HG03521 (cell line): Measurements from ENCODE around the gene KCNK6.

Experiments
- ATAC-seq: cut with Tn5 transposase; IDR thresholded peaks from one replicate; pipeline ENCODE4 v1.9.1; 2021; ENCODE audit warnings: mild to moderate bottlenecking, moderate library complexity; ENCODE audit not compliant: unreplicated experiment

Gene KCNK6

DNA sequence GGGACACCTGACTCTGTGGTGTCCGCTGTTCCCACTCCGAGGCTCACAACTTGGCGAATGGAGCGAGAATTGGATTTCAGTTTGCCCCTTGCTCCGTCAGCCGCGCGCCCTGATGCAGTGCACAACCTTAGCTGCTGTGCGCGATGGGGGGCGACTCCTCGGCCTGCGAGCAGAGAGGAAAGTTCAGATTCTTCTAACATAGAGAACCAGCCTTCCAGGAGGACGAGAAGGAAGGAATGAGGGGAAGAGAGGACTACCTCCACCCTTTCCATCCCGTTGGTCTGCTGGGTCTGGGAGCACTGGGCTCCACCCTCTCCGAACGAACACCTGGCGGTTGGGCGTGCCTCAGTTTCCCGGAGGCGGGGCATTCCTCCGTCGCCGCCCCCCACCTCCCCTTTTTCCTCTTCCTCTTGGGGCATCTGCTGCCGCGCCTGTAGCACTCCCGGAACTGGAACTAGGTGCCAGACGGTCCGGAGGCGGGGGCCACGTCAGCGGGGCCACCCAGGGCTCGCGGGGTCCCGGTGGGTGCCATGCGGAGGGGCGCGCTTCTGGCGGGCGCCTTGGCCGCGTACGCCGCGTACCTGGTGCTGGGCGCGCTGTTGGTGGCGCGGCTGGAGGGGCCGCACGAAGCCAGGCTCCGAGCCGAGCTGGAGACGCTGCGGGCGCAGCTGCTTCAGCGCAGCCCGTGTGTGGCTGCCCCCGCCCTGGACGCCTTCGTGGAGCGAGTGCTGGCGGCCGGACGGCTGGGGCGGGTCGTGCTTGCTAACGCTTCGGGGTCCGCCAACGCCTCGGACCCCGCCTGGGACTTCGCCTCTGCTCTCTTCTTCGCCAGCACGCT is at the start of gene KCNK6:
TSS of gene KCNK6 (plus strand) at position 425 of the 838 bp plus-strand sequence. CDS start at position 531, 106 bp downstream.
- no peak for ATAC-seq

DNA sequence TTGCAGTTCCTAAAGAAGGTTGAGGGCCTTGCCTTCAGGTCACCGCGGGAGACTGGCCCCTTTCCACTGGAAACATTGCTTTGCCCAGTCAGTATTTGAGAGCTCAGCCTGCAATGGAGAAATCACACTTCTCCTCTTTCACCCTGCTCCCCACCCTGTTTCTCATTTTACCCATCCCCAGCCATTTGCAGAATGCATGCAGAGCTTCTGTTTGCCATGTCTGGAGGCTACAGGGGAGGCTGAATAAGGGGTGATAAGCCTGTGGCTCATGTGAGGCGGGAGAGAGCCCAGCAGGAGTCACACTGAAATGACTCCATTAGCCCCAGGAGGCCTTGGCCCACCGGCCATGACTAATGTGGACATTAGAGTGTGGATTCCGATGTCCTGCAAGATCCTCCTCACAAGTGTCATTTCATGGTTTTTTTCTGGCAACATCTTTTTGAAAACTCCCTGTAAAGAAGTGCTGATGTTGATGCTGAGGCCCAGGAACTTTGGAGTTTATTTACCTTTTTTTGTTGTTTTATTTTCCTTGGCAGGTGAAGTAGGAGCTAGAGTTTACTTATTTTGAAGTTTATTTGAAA is 49.0 kb upstream of the KCNK6 start:
- ATAC-seq: no peak

DNA sequence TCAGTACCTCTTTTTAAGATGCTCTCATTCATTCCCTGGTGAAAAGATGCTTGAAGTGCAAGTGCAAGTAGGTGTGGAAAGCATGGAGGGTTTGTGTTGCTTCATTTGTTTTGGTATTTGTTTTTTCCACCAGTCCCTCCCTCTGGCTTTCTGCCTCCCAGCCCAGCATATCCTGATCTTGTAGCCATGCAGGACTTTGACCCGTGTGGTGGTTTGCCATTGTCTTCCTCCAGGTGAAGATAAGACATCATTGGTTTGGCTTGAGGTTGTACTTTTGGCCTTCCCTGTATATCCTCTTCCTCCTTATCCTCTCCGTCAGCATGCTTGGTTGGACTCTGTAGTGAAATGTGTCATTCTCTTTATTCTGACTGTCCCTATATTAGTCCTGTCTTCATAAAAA is 46.1 kb upstream of the KCNK6 start:
- ATAC-seq: no peak

DNA sequence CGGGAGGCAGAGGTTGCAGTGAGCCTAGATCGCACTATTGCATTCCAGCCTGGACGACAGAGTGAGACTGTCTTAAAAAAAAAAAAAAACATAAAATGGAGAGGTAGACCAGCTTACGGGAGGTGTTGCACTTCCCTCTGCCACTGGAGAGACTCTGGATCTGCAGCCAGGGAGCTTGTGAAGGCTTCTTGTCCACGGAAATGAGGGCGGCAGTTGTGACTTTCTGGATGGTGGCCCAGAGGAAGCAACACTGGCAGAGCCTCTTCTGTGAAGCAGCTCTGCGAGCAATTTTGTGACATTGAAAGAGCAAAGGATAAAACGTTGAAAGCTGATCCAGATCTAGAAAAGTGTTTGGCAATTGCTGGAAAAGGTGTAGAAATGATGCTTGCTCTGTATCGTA is 44.9 kb upstream of the KCNK6 start:
- ATAC-seq: no peak

DNA sequence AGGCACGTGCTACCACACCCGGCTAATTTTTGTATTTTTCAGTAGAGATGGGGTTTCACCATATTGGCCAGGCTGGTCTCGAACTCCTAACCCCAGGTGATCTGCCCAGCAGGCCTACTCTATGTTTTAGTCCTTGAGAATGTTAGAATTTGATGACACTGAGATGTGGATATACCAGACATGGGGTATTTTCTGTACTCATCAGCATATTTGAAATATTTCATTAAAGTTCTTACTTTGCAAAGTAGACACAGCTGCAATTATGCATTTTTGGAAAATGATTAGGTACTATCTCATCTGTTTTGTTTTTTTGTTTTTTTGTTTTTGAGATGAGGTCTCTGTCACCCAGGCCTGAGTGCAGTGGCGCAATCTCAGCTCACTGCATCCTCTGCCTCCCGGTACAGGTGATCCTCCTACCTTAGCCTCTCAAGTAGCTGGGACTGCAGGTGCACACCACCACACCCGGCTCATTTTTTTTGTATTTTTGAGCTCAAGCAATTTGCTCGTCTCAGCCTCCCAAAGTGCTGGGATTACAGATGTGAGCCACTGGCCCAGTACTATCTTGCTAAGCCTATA is 42.6 kb upstream of the KCNK6 start:
- no peak for ATAC-seq

DNA sequence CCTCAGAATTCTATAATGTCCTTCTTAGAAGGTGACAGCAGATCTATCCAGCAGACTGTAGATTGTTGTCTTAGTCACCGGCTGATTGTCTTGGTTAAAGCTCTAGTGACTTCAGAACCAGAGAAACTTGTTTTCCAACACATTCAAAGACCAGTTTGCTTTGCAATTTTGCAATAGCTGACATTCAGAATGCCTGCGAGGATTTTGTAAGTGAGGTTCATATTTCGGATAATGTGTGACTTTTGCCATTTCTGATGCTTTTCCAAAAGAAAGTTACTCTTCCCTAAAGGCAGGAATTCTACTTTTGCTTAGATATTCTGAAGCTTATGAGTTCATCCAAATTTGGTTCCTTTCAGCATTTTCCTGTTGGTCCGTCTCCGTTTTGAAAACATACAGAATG is 42.1 kb upstream of the KCNK6 start:
- no peak for ATAC-seq

DNA sequence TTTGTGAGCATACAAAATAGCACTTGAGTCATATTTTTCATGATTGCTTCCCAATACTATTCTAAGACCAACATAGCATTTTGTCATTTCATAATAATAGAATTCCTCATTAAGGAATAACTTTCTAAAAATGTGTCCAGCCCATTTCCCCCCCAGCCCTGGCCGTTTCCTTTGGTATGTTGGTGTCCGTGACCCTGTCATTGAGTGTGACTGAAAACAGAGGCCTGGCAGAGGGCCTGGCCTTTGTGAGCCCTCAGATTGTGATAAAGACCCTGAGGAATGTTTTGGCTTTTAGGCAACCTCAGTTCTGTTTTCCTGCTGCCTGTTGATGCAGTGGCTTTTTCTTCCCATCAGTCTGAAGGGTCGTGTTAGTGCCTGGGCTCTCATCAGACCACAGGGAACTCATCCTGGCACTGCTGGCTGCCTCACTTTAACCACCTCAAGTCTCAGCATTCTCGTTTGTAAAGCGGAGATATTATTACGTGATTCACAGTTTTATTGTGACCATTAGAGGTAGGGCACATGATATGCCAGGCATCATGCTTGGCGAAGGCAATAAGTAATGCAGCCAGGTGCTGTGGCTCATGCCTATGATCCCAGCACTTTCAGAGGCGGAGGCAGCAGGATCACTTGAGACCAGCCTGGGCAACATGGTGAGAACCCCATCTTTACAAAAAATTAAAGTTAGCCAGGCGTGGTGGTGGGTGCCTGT is 41.5 kb upstream of the KCNK6 start:
- no peak for ATAC-seq

DNA sequence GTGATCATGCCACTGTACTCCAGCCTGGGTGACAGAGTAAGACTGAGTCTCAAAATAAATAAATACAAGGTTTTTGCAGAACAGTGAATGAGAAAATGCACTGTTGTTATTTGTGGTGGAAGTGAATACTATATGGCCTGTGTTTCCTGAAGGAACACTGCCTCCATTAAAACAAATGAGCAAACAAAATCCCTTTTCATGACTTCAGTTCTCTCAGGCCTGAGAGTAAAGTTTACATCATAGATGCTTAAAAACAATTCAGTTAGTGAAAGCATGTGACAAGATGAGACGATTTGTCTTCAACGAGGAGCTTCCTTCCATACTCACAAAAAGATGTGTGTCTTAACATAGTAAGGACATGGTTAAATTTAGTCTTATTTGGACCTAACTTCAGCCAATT is 40.9 kb upstream of the KCNK6 start:
- no peak for ATAC-seq

DNA sequence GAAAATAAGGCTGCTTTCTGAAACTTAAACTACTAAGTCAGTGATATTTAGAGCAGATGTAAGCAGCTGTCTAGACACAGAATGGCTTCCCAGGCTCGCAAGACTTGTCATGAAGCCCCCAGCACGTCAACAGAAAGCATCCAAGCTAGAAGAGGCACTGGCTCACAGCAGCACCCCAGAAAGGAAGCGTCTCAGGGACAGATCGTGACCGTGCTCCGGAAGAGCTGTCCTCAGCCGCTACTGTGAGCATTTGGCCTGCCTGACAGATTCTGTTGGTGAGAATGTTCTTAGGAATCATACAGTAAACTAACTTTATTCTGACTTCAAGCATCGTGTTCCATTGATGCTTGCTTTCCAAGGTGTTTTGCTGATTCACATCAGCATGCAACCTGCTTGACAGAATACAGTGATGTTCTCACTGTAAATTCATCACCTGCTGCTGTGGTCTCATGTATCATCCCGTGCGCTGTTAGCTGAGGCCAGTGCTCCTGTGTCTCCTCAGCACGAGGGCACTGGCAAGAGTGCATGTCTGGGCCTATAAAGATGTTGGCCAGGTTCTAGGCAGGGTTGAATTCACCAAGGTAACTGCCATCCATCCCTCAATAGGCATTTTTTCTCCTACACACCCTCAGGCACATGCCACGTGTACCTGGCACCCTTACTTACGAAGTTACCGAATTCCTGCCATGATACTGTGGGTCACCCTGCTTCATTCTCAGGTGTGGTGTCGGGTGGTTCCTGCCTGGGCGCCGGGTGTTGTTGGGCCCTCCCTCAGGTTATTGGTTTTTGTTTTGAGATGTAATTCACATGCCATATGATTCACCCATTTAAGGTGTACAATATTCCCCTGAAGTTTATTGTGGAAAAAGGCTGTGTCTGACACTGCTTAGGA is 39.4 kb upstream of the KCNK6 start:
- ATAC-seq: no peak

DNA sequence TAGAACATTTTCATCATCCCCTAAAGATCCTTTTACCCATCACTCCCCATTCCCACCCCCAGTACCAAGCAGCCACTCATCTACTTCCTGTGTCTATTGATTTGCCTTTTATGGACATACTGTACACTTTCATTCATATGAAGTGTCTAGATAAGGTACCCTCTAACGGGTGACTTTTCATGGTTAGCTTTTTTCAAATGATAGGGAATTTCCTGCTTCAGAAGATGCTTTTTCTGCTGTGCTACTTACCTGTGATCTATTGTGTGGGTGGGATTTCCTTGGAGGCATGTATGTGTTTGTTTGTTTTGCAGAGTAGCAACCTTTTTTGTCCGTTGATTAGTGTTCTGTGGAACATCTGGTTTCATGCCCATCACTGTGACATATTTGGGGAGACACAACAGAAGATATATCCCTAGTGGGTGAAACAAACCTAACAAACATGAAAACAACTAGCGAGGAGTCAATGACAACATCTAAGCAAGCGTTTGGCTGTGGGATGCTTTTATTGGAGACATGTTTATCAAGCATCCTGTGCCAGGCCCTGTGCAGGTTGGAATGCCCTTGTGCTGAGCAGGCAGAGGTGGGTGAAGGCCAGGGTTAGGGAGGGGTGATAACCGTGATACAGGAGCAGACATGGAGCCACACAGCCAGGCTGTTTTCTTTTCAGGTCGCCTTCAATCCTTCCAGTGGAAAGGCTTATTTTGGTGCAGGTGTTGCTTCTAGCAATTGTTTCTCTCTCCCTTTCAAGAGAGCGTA is 37.7 kb upstream of the KCNK6 start:
- no peak for ATAC-seq

DNA sequence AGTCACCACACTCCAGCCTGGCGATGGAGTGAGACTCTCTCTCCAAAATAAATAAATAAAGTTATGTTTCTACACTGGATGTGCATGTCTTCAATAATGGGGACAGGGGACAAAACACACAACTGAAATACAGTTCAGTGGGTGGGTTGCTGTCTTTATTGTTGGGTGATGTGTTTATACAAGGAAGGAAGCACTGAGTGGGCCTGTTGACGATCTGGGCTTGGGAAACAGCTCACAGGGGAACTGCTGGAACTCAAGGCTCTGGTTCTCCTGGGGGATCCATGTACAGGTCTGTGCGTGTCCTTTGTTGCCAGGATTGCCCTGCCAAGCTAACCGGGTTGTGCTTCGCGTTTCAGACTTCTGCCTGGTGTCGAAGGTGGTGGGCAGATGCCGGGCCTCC is 36.4 kb upstream of the KCNK6 start:
- no peak for ATAC-seq

DNA sequence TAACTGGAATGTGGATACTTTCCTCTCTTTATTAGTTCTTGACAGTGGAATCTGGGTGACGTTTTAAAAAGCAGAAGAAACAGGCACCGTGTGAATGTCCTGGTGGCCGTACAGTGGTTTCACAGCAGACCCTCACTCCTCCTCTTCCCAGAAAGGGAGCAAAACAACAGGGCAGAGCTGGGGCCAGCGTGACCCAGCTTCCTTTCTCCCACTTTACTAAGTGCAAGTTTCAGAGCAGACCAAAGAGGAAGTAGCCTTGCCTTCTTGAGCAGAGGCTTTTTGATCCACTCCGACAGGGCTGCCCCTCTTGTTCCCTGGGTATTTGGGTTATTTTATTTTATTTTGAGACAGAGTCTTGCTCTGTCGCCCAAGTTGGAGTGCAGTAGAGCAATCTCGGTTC is 35.2 kb upstream of the KCNK6 start:
- ATAC-seq: no peak

DNA sequence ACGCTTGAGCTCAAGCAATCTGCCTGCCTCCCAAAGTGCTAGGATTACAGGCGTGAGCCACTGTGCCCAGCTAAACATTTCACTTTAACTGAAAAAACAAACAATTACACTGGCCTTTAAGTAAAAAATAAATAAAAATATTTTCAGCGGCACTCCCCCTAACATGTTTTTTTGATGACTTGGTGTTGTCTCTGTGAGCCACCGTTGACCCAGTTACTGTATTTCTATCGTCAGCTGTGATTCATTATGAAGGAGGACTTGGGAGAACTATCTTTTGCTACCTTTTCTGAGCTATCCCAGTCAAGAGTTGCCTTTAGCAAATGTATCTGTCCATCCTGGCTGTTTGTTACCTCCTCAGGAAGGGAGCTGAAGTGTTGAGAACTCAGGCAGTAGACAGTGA is 34.1 kb upstream of the KCNK6 start:
- ATAC-seq: no peak

DNA sequence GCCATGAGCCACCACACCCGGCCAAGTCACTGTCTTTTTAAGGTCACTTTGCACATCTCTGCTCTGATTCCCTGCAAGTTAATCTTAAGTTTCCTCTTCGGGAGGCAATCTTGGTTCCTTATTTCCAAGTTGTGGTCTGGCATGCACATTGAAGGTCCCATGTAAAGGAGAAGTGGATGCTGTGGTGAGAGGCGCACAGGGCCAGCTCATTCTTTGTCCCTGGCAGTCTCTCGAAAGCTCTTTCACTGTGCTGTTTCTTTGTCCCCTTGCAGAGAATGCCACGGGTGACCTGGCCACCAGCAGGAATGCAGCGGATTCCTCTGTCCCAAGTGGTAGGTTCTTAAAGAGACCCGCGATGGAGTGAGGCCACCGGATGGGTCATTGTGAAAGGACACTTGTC is 32.0 kb upstream of the KCNK6 start:
- ATAC-seq: no peak

DNA sequence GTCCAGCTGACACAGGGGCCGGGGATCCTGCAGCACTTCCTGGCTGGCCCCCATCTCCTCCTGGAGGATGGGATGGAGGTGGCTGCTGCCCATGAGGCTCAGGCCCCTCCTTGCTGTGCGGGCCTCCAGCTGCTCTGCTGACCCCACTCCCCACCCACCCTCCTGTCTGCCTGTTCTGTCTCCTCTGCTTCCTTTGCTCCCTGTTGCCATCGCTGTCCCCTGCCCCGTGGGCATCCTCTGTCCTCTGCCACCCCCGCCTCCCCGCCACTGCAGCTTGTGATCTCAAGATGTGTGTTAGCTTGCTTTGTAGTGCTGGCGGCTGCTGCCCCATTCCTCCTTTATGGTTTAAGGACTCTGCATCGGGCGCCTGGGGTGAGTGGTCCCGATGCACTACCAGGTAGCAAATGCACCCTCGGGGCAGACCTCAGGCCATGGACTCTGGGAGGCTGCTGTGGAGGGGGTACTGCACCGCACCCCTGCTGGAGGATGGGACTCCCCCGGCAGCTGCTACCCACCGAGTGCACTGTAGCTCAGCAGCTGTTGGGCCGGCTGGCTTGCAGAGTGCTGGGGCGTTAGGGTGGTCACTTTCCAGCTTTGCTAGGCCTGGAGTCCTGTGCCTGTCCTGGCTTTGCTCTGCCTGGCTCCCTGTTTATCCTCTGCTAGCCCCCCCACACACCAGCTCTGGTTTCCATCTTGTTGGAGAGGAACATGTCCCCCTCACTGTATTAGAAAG is 31.4 kb upstream of the KCNK6 start:
- ATAC-seq: no peak

DNA sequence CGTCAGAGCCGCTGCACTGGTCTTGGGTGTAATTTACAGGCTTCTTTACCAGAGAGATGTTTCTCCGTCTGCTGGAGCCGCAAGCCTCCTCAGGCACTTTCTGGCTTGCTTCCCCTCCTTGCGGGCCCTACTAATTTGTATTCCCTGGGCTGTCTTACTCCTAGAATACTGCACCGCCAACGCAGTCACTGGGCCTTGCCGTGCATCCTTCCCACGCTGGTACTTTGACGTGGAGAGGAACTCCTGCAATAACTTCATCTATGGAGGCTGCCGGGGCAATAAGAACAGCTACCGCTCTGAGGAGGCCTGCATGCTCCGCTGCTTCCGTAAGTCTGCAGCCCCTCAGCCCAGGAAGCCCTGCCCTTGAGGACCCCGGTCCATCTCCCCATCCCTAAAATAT is 29.7 kb upstream of the KCNK6 start:
- no peak for ATAC-seq

DNA sequence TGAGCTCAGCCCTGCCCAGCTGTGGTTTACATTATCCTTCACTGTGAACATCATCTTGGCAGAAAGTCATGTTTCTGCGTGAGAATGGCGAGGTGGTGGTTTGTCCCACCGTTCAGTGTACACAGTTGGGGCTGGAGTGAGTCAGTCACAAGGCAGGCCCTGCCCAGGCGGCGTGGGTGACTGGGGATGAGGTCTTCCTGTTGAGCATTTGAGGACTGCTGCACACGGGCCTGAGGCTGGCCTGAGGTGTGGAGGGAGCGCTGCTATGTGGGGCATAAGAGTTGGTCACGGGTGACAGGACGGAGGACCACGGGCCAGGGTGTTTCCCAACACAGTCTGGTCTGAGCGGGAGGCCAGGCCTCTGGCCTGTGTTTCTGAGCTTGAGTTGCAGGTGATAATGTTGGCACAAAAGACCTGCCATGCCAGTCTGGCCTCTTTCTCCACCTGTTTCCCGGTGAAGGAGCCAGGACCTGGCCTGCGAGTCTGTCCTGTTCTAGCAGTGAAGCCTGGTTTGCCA is 29.0 kb upstream of the KCNK6 start:
- no peak for ATAC-seq

DNA sequence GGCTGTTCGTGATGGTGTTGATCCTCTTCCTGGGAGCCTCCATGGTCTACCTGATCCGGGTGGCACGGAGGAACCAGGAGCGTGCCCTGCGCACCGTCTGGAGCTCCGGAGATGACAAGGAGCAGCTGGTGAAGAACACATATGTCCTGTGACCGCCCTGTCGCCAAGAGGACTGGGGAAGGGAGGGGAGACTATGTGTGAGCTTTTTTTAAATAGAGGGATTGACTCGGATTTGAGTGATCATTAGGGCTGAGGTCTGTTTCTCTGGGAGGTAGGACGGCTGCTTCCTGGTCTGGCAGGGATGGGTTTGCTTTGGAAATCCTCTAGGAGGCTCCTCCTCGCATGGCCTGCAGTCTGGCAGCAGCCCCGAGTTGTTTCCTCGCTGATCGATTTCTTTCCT is 27.8 kb upstream of the KCNK6 start:
- ATAC-seq: no peak

DNA sequence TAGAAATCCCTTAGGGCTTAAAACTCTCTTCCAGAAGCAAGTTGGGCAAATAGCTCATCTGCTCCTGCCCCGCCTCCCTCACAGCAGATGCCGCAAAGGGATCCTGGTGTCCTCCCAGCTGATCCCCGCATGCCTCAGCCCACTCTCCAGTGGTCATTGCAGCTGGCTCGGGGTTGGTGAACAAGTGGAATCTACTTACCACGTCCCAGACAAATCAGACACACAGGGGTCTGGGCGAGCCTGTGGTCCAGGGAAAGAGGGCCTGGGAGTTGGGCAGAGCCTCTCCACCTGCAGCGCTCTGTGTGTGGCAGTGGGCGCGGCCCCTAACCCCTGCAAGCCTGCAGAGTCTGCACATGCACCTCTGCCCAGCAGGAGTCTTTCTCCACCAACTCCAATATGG is 26.4 kb upstream of the KCNK6 start:
- no peak for ATAC-seq
